Fibroblast of lung (primary cell): Measurements from ENCODE around the gene LENG8. TPM values are rescaled to one million over a fixed set of nuclear protein-coding genes. Genes with fewer than 3 reads are reported as not detected.

Source experiments
- DNase-seq, 2 donors: peaks; one replicate each; pipeline versions ENCODE4 v3.0.0 to v3.0.0-alpha.2; 2010; ENCODE audit warnings: low read depth in 2 of 2
- H2AFZ ChIP-seq: 2 replicates; pipeline ENCODE4 v1.5.1; 2012; ENCODE audit warnings: low read length, control low read depth, inconsistent platforms
- H3K27ac ChIP-seq: 2 replicates; pipeline ENCODE4 v1.5.1; 2011; ENCODE audit warnings: low read length, control low read depth; ENCODE audit not compliant: insufficient read depth
- H3K27me3 ChIP-seq: 2 replicates; pipeline ENCODE4 v1.5.1; 2011; ENCODE audit warnings: mild to moderate bottlenecking, low read length; ENCODE audit not compliant: control insufficient read depth, insufficient read depth
- H3K36me3 ChIP-seq: 2 replicates; pipeline ENCODE4 v1.5.1; 2011; ENCODE audit warnings: low read length; ENCODE audit not compliant: control insufficient read depth, insufficient read depth
- H3K4me1 ChIP-seq: 2 replicates; pipeline ENCODE4 v1.5.1; 2011; ENCODE audit warnings: low read length; ENCODE audit not compliant: control insufficient read depth, insufficient read depth; ENCODE audit errors: extremely low read depth
- H3K4me2 ChIP-seq: 2 replicates; pipeline ENCODE4 v1.5.1; 2011; ENCODE audit warnings: low read length, control low read depth; ENCODE audit not compliant: insufficient read depth; ENCODE audit errors: extremely low read depth
- H3K4me3 ChIP-seq, 4 experiments: fragments of 200-600 bp in 1 of 4; sonication (generic) in 1 of 4; replicated peaks in 1 of 4; 2 replicates each; pipeline ENCODE4 v1.5.1; 2011 to 2016; ENCODE audit warnings: low read length in 4 of 4, low read depth in 3 of 4, mild to moderate bottlenecking in 3 of 4, control low read depth in 2 of 4, inconsistent platforms in 1 of 4, mixed read lengths in 1 of 4; ENCODE audit not compliant: insufficient read depth in 1 of 4; ENCODE audit errors: control extremely low read depth in 1 of 4
- H3K79me2 ChIP-seq: 2 replicates; pipeline ENCODE4 v1.5.1; 2012; ENCODE audit warnings: mild to moderate bottlenecking, low read length, inconsistent platforms; ENCODE audit not compliant: control insufficient read depth, insufficient read depth
- H3K9ac ChIP-seq: 2 replicates; pipeline ENCODE4 v1.5.1; 2011; ENCODE audit warnings: mild to moderate bottlenecking, low read length, control low read depth; ENCODE audit not compliant: insufficient read depth
- H3K9me3 ChIP-seq: 2 replicates; pipeline ENCODE4 v1.5.1; 2012; ENCODE audit warnings: low read depth, low read length; ENCODE audit not compliant: control insufficient read depth, insufficient read depth
- H4K20me1 ChIP-seq: 2 replicates; pipeline ENCODE4 v1.5.1; 2011; ENCODE audit warnings: low read length; ENCODE audit not compliant: control insufficient read depth, insufficient read depth; ENCODE audit errors: extremely low read depth
- EZH2 ChIP-seq: IDR thresholded peaks from 2 replicates; pipeline ENCODE4 v1.5.1; 2012; ENCODE audit warnings: low read length, control low read depth, mild to moderate bottlenecking; ENCODE audit errors: missing control alignments
- polyA plus RNA-seq, 2 donors: library from polyadenylated mRNA; depleted of rRNA in 1 of 2; stranded (reverse) in 1 of 2; unstranded in 1 of 2; fragments of >200 nt; gene quantifications; 2 replicates each; pipeline ENCODE4 v1.2.1, GENCODE V29; 2011 to 2012; ENCODE audit warnings: missing spikeins in 1 of 2
- total RNA-seq: library from RNA; depleted of rRNA; stranded (reverse); fragments of >200 nt; gene quantifications from 2 replicates; pipeline ENCODE4 v1.2.1, GENCODE V29; 2014
- TF ChIP-seq, protein P1 (sequence below), 2 donors: IDR thresholded peaks in 1 of 2; conservative IDR thresholded peaks in 1 of 2; 1 replicate in 1 of 2; 2 replicates in 1 of 2; pipeline ENCODE4 v1.5.1; 2011 to 2012; ENCODE audit warnings: low read length in 2 of 2, control low read depth in 1 of 2, inconsistent platforms in 1 of 2, low read depth in 1 of 2, mild to moderate bottlenecking in 1 of 2

LENG8 gene
- total and polyA plus RNA-seq, 2 donors (not counting 1 experiment from before 2014, with no cell fraction given): 12.7 to 32.4 TPM

DNA sequence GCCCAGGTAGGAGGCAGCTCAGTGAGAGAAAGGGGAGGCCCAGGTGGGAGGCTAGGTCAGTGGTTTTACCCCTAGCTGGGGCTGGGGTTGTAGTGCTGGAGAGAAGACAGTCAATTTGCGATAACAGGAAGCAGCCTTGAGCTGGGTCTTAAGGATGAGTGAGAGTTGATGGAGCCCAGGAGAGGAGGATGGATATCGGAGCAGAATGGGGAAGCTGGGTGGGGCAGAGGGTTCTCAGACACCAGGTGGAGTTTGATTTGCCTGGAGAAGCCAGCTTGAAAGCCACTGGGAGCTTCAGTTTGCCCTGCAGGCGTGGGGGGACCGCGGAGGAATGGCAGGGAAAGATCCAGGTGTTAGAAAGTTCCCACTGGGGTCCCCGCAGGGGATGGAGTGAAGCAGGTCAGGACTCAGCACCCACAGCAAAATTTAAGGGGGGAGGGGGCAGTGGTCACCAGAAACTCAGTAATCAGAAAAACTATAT lies 24.9 kb downstream of the LENG8 start:
- H3K9me3 ChIP-seq: no peaks in the 10 kb centered on the region
- H3K27ac ChIP-seq: no peak overlapping the region
- no peaks in the 10 kb centered on the region for H3K79me2 ChIP-seq
- peak overlapping the region in 2 of 4 experiments; percentile 69 to 72 for H3K4me3 ChIP-seq
- no peak overlapping the region for H3K9ac ChIP-seq
- no peaks in the 10 kb centered on the region for H3K36me3 ChIP-seq
- peaks cover 5% of the 10 kb centered on the region for H3K4me1 ChIP-seq
- H3K4me2 ChIP-seq: peak overlapping the region; percentile 75
- H4K20me1 ChIP-seq: no peaks in the 10 kb centered on the region
- H2AFZ ChIP-seq: no peak overlapping the region
- TF ChIP-seq EZH2: no peak
- TF ChIP-seq, protein P1, sequence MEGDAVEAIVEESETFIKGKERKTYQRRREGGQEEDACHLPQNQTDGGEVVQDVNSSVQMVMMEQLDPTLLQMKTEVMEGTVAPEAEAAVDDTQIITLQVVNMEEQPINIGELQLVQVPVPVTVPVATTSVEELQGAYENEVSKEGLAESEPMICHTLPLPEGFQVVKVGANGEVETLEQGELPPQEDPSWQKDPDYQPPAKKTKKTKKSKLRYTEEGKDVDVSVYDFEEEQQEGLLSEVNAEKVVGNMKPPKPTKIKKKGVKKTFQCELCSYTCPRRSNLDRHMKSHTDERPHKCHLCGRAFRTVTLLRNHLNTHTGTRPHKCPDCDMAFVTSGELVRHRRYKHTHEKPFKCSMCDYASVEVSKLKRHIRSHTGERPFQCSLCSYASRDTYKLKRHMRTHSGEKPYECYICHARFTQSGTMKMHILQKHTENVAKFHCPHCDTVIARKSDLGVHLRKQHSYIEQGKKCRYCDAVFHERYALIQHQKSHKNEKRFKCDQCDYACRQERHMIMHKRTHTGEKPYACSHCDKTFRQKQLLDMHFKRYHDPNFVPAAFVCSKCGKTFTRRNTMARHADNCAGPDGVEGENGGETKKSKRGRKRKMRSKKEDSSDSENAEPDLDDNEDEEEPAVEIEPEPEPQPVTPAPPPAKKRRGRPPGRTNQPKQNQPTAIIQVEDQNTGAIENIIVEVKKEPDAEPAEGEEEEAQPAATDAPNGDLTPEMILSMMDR (conservative IDR thresholded peaks at IDR 0.05 in 1 of 2, IDR thresholded peaks at IDR 0.05 in 1 of 2; ENCODE audit: low read depth in 1 of 2, low read length in 2 of 2): no peak
- no peak for DNase-seq
- H3K27me3 ChIP-seq: no peaks in the 10 kb centered on the region

DNA sequence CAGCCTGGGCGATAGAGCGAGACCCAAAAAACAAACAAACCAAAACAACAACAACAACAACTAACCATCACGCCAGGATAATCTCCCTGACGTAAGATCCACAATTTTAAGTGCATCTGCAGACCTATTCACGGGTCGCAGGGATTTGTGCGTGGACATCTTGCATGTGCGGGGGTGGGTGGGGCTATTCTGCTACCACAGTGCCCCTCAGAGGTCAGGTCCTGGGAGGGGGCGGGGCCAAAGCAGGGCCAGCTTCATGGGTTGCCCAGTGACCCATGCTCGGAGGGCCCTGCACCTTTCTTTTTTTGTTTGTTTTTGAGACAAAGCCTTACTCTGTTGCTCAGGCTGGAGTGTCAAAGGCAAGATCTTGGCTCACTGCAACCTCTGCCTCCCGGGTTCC lies 26.7 kb downstream of the LENG8 start:
- no peak overlapping the region for H3K4me2 ChIP-seq
- TF ChIP-seq, protein P1 (conservative IDR thresholded peaks at IDR 0.05 in 1 of 2, IDR thresholded peaks at IDR 0.05 in 1 of 2; ENCODE audit: low read depth in 1 of 2, low read length in 2 of 2): no peak
- no peak for TF ChIP-seq EZH2
- no peak overlapping the region for H2AFZ ChIP-seq
- DNase-seq: no peak
- H4K20me1 ChIP-seq: no peaks in the 10 kb centered on the region
- H3K79me2 ChIP-seq: no peaks in the 10 kb centered on the region
- no peaks in the 10 kb centered on the region for H3K9me3 ChIP-seq
- H3K27ac ChIP-seq: no peak overlapping the region
- no peaks in the 10 kb centered on the region for H3K27me3 ChIP-seq
- H3K4me1 ChIP-seq: peaks cover 5% of the 10 kb centered on the region
- no peak overlapping the region for H3K9ac ChIP-seq
- no peaks in the 10 kb centered on the region for H3K36me3 ChIP-seq
- no peak overlapping the region for H3K4me3 ChIP-seq

GRCh38 chr19:54477650-54478049 lies 28.7 kb downstream of the LENG8 start:
- Histone ChIP-seq H3K27me3 (no peaks in the 10 kb centered on the region), H3K9me3 (no peaks in the 10 kb centered on the region), H3K4me2 (no peak overlapping the region), H3K4me1 (peaks cover 5% of the 10 kb centered on the region), H4K20me1 (no peaks in the 10 kb centered on the region), H3K36me3 (no peaks in the 10 kb centered on the region), H3K4me3 (no peak overlapping the region), H3K27ac (no peak overlapping the region), H2AFZ (no peak overlapping the region), H3K79me2 (no peaks in the 10 kb centered on the region), H3K9ac (no peak overlapping the region)
- no peak for DNase-seq
- TF ChIP-seq, protein P1 (conservative IDR thresholded peaks at IDR 0.05 in 1 of 2, IDR thresholded peaks at IDR 0.05 in 1 of 2; ENCODE audit: low read depth in 1 of 2, low read length in 2 of 2): no peak
- TF ChIP-seq EZH2: no peak
